GM19035 (cell line): ENCODE data around the gene SIL1.
A peak's percentile ranks its signal among the peaks of the same experiment; 100 is the strongest.
"Not testable (repeated sequence)": the region's sequence is repeated elsewhere in the genome, so short reads cannot be mapped to it uniquely, and the experiment has no call there.

ENCODE experiments used
- ATAC-seq: cut with Tn5 transposase; IDR thresholded peaks from one replicate; pipeline ENCODE4 v1.9.1; 2021; ENCODE audit not compliant: unreplicated experiment

SIL1 gene

DNA sequence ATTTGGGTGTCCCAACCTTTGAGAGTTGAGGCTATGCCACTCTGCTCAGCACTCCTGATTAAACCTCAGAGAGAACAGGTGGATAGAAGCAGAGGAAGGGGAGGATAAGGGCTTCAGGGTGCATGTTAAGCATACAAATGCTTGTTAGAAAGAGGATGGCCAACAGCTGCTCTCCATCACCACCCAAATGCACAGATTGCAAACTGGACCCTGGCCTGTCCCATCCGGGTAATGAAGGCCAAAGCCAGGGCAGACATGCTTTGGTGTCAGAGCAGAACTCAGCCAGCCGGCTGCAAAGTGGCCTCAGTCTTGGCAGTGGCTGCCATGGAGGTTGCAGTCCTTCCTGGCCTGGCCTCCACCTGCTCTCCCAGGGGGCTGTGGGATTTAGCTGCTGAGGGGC, 84.3 kb downstream of the SIL1 start:
- ATAC-seq, result no peak

DNA sequence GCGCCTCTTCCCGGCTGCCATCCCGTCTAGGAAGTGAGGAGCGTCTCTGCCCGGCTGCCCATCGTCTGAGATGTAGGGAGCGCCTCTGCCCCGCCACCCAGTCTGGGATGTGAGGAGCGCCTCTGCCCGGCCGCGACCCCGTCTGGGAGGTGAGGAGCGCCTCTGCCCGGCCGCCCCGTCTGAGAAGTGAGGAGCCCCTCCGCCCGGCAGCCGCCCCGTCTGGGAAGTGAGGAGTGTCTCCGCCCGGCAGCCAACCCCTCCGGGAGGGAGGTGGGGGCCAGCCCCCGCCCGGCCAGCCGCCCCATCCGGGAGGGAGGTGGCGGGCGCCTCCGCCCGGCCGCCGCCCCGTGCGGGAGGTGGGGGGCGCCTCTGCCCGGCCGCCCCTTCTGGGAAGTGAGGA, 85.8 kb downstream of the SIL1 start:
- not testable (repeated sequence) for ATAC-seq

DNA sequence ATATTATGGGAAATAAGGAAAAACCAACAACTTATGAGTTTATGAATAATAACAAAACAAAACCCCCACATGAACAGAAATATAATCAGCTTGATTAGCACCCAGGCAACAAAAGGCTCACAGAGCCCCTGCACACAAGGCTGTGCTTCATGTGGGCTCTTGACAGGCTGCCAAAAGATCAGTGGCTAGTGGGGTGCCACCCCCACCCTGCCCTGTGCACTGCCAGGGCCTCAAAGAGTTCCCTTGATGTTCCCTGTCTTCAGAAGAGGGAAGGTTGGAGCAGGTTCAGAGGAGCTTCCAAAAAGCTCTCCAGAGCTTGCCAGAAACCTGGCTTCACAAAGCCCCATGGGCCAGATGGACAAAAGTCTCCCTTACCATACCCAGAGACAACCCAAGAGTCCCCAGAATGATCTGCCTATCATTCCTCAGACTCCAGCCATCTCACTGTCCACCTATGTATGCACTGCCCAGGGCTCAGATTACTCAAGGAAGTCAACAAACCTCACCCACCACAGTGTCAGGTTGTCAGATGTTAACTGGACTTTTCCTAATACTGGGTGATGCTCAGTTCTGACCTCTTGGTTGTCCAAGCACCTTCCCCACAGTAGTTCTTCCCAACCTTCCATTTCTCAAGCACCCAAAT, 87.5 kb downstream of the SIL1 start:
- no peak for ATAC-seq

DNA sequence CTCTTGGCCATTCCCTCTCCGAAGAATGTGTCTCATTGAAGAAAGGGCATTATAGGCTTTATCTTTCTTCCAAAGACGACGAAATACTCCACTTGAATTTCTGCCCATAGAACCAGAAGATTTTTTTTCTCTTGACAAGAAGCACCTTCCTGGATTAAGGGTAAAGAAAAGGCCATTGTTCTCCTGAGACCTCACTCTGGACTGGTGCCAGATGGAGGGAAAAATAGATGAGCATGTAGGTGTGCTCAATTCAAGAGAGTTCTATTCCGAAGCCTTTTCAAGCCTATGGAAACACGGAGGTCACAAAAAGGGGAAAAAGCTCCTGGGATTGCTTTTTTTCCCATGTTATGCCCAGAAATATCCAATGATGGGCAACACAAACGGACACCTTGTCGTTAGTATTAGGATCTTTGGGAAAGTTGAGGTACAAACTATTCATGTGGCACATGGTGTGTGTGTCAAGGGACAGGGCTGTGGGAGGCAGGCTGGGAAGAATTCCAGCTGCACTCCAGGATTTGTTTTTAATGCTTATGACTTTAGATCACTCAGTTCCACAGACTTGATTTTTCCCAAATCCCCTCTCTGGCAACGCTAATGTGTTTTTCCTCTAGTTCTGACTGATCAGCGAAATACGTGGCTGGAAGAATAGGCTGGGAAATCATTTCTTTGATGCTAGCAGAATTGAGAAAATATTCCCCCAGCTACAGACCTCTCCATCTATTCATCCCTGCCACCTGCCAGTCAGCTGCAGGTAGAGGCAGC, 89.9 kb downstream of the SIL1 start:
- no peak for ATAC-seq

DNA sequence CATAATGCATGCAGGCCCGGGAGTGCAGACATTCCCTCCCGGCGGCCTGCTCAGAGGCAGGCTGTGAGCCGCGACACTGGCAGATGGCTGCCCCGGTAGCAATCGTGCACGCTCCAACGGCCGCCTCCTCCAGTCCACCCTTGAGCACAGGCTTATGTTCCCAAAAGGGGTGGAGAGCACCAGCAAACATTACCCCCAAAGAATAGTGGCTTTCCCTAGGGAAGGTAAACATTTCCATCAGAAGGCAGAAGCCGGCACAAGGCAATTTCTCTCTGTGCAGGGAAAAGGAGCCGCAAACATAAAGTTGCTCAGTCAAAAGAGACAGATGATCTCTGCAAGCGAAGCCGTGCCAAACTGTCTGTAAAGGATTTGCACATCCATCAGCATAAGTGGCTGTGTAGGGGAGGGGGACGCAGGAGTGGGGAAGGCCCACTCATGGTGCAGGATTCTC, 92.5 kb downstream of the SIL1 start:
- ATAC-seq, result no peak

GRCh38 chr5:139104577-139105276, 93.4 kb downstream of the SIL1 start:
- ATAC-seq, result no peak

GRCh38 chr5:139103762-139104161, 94.4 kb downstream of the SIL1 start:
- ATAC-seq, result no peak

DNA sequence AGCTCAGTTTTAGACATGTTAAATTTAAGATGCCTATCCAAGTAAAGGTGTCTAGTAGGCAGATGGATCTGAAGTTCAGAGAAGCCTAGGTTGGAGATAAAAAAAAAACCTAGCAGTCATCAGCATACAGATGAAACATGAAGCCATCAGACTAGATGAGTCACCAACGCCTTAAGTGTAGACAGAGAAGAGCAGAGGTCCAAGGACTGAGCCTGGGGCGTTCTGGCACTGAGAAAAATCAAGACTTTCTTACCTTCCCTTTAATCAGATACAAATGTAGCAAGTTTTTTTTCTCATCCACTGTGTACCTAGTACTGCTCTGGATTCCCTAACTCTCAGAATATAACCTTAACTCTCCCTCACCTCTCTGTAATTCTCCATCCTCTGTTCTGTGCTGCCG, 97.3 kb downstream of the SIL1 start:
- no peak for ATAC-seq

DNA sequence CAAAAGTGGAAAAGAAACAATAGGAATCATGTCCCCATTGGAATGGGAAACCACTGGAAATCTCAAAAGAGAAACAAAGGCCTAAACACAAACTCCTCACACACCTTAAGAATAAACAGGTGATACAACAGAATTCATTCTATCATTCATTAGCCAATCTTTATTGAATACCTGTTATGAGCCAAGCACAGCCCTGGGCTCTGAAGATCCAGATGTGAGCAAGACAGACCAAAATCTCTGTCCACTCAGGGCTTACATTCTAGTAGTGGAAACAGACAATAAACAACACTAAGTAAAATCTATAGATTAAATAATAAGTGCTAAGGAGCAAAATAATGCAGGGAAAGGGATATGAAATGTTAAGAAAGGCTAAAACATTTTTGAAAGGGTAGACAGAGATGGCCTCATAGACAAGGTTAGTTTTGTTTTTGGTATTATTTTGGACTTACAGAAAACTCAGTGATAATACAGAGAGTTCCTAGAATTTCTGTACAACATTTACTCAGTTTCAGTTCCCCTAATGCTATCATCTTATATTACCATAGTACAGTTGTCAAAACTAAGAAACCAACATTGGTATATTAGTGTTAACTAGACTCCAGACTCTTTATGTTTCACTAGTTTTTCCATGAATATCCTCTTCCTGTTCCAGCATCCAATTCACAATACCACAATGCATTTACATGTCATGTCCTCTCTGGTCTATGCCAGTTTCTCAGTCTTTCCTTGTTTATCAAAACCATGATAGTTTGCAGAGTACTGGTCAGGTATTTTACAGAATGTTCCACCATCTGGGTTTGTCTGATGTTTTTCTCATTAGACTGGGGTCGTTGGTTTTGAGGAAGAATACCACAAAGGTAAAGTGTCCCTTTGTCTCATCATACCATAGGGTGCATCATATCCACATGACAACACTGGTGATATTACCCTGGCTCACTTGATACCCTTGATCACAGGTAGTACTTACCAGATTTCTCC, 103.7 kb downstream of the SIL1 start:
- peak; percentile 98 for ATAC-seq

- no peak for ATAC-seq
Observed at GRCh38 chr5:139092741-139093343, 105.3 kb downstream of the SIL1 start.

DNA sequence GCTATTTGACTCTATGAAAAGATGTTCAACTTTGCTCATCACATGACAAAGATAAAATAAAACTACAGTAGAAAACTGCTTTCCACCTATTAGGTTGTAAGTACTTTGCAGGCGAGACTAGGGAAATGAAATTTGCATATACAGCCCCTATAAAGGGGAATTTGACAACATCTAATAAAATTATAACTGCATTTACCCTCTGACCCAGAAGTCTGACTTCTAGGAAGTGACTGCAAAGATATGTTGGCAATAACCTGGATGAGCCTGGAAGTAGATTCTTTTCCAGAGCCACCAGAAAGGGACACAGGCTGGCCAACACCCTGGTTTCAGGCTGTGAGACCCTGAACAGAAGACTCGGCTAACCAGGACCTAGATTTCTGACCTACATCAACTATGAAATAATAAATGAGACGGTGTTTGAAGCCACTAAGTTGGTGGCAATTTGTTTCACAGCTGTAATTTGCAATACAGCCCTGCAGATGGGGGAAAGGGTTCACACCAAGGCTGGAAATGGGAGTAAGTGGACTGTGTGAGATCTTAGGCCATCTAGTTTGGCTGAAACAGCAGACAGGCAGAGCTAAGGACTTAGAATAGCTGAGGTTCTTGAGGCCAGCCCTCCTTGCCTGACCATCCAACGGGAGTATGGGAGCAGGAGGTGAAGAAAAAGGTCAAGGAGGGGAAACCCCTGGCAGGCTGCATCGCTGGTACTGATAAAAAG, 106.6 kb downstream of the SIL1 start:
- ATAC-seq, result no peak

GRCh38 chr5:139090581-139090980, 107.6 kb downstream of the SIL1 start:
- ATAC-seq, result no peak

DNA sequence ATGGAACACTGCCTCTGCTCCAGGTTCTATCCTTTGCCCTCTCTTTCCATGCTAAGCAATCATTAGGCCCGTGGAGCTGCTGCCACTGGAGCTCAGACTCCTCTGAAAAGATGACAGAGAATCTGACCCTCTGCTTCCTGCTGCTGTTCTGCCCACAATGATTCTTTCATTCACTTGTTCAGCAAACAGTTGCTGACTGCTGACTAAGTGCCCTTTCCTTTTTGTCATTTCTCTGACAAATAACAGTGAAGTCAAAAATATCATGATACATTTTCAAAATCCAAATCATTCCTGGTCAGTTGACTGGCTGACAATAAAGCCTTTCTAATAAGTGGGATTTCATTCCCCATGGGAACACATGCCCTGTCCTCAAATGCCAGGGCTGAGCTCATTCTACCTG, 110.1 kb downstream of the SIL1 start:
- no peak for ATAC-seq

DNA sequence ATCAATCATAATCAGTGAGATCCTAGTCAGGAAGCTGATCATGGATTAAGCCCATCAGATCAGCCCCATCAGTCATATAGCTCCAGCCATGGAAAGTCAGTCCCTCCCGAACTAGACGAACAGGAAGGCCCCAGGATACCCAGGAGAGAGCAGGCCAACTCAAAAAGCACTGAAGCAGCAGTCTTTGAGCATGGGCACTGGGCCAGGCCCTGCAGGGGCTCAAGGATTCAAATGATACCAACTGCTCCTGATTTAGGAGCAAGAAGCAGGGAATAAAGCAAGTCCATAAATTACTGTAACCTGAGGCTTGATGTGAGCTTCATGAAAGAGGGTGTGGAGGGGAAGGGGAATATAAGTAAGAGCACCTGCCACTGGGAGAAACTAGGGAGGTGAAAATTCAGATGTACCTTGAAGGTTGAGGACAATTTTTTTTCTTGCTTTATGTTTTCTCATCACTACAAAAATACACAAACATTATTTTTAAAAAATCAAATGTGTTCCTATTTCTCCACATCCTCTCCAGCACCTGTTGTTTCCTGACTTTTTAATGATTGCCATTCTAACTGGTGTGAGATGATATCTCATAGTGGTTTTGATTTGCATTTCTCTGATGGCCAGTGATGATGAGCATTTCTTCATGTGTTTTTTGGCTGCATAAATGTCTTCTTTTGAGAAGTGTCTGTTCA, 115.2 kb downstream of the SIL1 start:
- ATAC-seq, result no peak

- ATAC-seq, result no peak
Observed at GRCh38 chr5:139079991-139080610, 118.1 kb downstream of the SIL1 start.

- no peak for ATAC-seq
Observed at GRCh38 chr5:139079225-139079990, 118.8 kb downstream of the SIL1 start.

- no peak for ATAC-seq
Observed at GRCh38 chr5:139078345-139078744, 119.8 kb downstream of the SIL1 start.

DNA sequence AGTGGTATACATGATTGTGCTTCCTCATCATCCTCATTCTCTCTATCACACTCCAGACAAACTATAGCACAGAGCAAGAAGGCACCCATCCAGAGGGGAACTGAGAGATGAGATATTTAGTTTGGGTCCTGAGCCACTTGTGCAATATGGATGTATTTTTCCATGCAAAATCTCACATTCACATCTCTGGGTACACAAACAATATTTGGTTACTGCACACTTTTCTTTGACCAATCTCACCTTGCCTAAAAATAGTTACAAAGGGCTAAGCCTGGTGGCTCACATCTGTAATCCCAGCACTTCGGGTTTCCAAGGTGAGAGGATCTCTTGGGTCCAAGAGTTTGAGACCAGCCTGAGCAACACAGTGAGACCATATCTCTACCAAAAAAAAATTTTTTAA, 120.3 kb downstream of the SIL1 start:
- no peak for ATAC-seq
